Neuron (in vitro differentiated cells): Measurements from ENCODE around the gene ERBB4.

Source experiments
- H2AFZ ChIP-seq: one replicate; pipeline ENCODE4 v1.6.1; 2013; ENCODE audit warnings: low read depth, mild to moderate bottlenecking, inconsistent platforms, low read length, moderate library complexity
- H3K27me3 ChIP-seq: one replicate; pipeline ENCODE4 v1.6.1; 2013; ENCODE audit warnings: low read length; ENCODE audit not compliant: insufficient read depth
- H3K36me3 ChIP-seq: one replicate; pipeline ENCODE4 v1.6.1; 2013; ENCODE audit warnings: low read length; ENCODE audit not compliant: insufficient read depth
- H3K4me1 ChIP-seq: one replicate; pipeline ENCODE4 v1.6.1; 2013; ENCODE audit warnings: low read length; ENCODE audit not compliant: insufficient read depth
- H3K4me3 ChIP-seq: 2 replicates; pipeline ENCODE4 v1.5.1; 2013; ENCODE audit warnings: mild to moderate bottlenecking, low read length, moderate library complexity
- H3K9me3 ChIP-seq: one replicate; pipeline ENCODE4 v1.6.1; 2013; ENCODE audit warnings: low read length

ERBB4 gene

GRCh38 chr2:212050871-212051270, 487.7 kb downstream of the ERBB4 start:
- Histone ChIP-seq H3K4me3 (no peak overlapping the region), H3K4me1 (no peaks in the 10 kb centered on the region), H3K36me3 (no peaks in the 10 kb centered on the region), H3K9me3 (peaks cover 14% of the 10 kb centered on the region), H3K27me3 (no peaks in the 10 kb centered on the region), H2AFZ (no peak overlapping the region)

- peaks cover 8% of the 10 kb centered on the region for H3K4me1 ChIP-seq
- no peak overlapping the region for H3K4me3 ChIP-seq
- H3K36me3 ChIP-seq = no peaks in the 10 kb centered on the region
- no peaks in the 10 kb centered on the region for H3K27me3 ChIP-seq
- no peaks in the 10 kb centered on the region for H3K9me3 ChIP-seq
- H2AFZ ChIP-seq = no peak overlapping the region
Measured at GRCh38 chr2:212042562-212042961, 496.0 kb downstream of the ERBB4 start.

GRCh38 chr2:212037062-212037461, 501.5 kb downstream of the ERBB4 start:
- H3K4me3 ChIP-seq = no peak overlapping the region
- peaks cover 7% of the 10 kb centered on the region for H3K4me1 ChIP-seq
- no peaks in the 10 kb centered on the region for H3K27me3 ChIP-seq
- H3K9me3 ChIP-seq = no peaks in the 10 kb centered on the region
- no peaks in the 10 kb centered on the region for H3K36me3 ChIP-seq
- H2AFZ ChIP-seq = no peak overlapping the region

- no peak overlapping the region for H2AFZ ChIP-seq
- no peaks in the 10 kb centered on the region for H3K36me3 ChIP-seq
- no peaks in the 10 kb centered on the region for H3K9me3 ChIP-seq
- peaks cover 3% of the 10 kb centered on the region for H3K4me1 ChIP-seq
- H3K27me3 ChIP-seq = no peaks in the 10 kb centered on the region
- H3K4me3 ChIP-seq = no peak overlapping the region
Measured at GRCh38 chr2:212034841-212035585, 503.6 kb downstream of the ERBB4 start.

GRCh38 chr2:212033888-212034287, 504.7 kb downstream of the ERBB4 start:
- Histone ChIP-seq H3K36me3 (no peaks in the 10 kb centered on the region), H3K9me3 (no peaks in the 10 kb centered on the region), H3K4me1 (peaks cover 7% of the 10 kb centered on the region), H2AFZ (no peak overlapping the region), H3K27me3 (no peaks in the 10 kb centered on the region), H3K4me3 (no peak overlapping the region)

GRCh38 chr2:212032536-212033219, 505.9 kb downstream of the ERBB4 start:
- Histone ChIP-seq H2AFZ (no peak overlapping the region), H3K36me3 (no peaks in the 10 kb centered on the region), H3K9me3 (no peaks in the 10 kb centered on the region), H3K4me1 (peaks cover 16% of the 10 kb centered on the region), H3K4me3 (no peak overlapping the region), H3K27me3 (no peaks in the 10 kb centered on the region)

GRCh38 chr2:212032032-212032431, 506.6 kb downstream of the ERBB4 start:
- Histone ChIP-seq H2AFZ (no peak overlapping the region), H3K9me3 (no peaks in the 10 kb centered on the region), H3K27me3 (no peaks in the 10 kb centered on the region), H3K4me1 (peaks cover 16% of the 10 kb centered on the region), H3K4me3 (no peak overlapping the region), H3K36me3 (no peaks in the 10 kb centered on the region)

GRCh38 chr2:212030709-212031108, 507.9 kb downstream of the ERBB4 start:
- H3K36me3 ChIP-seq = no peaks in the 10 kb centered on the region
- H3K4me3 ChIP-seq = no peak overlapping the region
- H3K4me1 ChIP-seq = peaks cover 16% of the 10 kb centered on the region
- H3K27me3 ChIP-seq = no peaks in the 10 kb centered on the region
- no peak overlapping the region for H2AFZ ChIP-seq
- H3K9me3 ChIP-seq = no peaks in the 10 kb centered on the region

- Histone ChIP-seq H3K4me1 (peaks cover 28% of the 10 kb centered on the region), H3K27me3 (no peaks in the 10 kb centered on the region), H3K9me3 (no peaks in the 10 kb centered on the region), H3K36me3 (no peaks in the 10 kb centered on the region), H2AFZ (no peak overlapping the region), H3K4me3 (no peak overlapping the region)
Measured at GRCh38 chr2:212028798-212029394, 509.7 kb downstream of the ERBB4 start.

- Histone ChIP-seq H3K4me3 (no peak overlapping the region), H2AFZ (no peak overlapping the region), H3K9me3 (no peaks in the 10 kb centered on the region), H3K4me1 (peaks cover 31% of the 10 kb centered on the region), H3K27me3 (no peaks in the 10 kb centered on the region), H3K36me3 (no peaks in the 10 kb centered on the region)
Measured at GRCh38 chr2:212027681-212028628, 510.6 kb downstream of the ERBB4 start.

- H3K27me3 ChIP-seq = no peaks in the 10 kb centered on the region
- H3K4me3 ChIP-seq = no peak overlapping the region
- peaks cover 29% of the 10 kb centered on the region for H3K4me1 ChIP-seq
- H3K36me3 ChIP-seq = no peaks in the 10 kb centered on the region
- H3K9me3 ChIP-seq = peaks cover 3% of the 10 kb centered on the region
- no peak overlapping the region for H2AFZ ChIP-seq
Measured at GRCh38 chr2:212024040-212024439, 514.6 kb downstream of the ERBB4 start.

GRCh38 chr2:212022966-212023365, 515.6 kb downstream of the ERBB4 start:
- no peak overlapping the region for H3K4me3 ChIP-seq
- no peaks in the 10 kb centered on the region for H3K27me3 ChIP-seq
- H2AFZ ChIP-seq = no peak overlapping the region
- peaks cover 18% of the 10 kb centered on the region for H3K4me1 ChIP-seq
- peaks cover 3% of the 10 kb centered on the region for H3K9me3 ChIP-seq
- no peaks in the 10 kb centered on the region for H3K36me3 ChIP-seq
